H9 (cell line): ENCODE data around the gene EIF3K. TPM values are rescaled to one million over a fixed set of nuclear protein-coding genes. Genes with fewer than 3 reads are reported as not detected.

Experiments
- DNase-seq: peaks from one replicate; pipeline ENCODE4 v3.0.0-alpha.2; 2017
- H2AFZ ChIP-seq: one replicate; pipeline ENCODE4 v1.6.1; 2013; ENCODE audit warnings: mild to moderate bottlenecking, low read length, control low read depth, moderate library complexity
- H2AK5ac ChIP-seq: 2 replicates; pipeline ENCODE4 v1.6.1; 2013; ENCODE audit warnings: low read length, control low read depth, mixed read lengths; ENCODE audit not compliant: insufficient read length
- H2BK120ac ChIP-seq: one replicate; pipeline ENCODE4 v1.6.1; 2013; ENCODE audit warnings: low read depth, mild to moderate bottlenecking, low read length, control low read depth, inconsistent platforms; ENCODE audit not compliant: poor library complexity, severe bottlenecking
- H2BK12ac ChIP-seq: 2 replicates; pipeline ENCODE4 v1.6.1; 2013; ENCODE audit warnings: low read length, control low read depth, mixed read lengths, low read depth; ENCODE audit not compliant: insufficient read length
- H2BK15ac ChIP-seq: 2 replicates; pipeline ENCODE4 v1.6.1; 2013; ENCODE audit warnings: low read depth, low read length, control low read depth
- H2BK20ac ChIP-seq: one replicate; pipeline ENCODE4 v1.6.1; 2013; ENCODE audit warnings: low read depth, mild to moderate bottlenecking, low read length, control low read depth, inconsistent platforms; ENCODE audit not compliant: poor library complexity, severe bottlenecking
- H2BK5ac ChIP-seq: 2 replicates; pipeline ENCODE4 v1.6.1; 2013; ENCODE audit warnings: low read length, control low read depth, mixed read lengths; ENCODE audit not compliant: insufficient read length
- H3K14ac ChIP-seq: 2 replicates; pipeline ENCODE4 v1.6.1; 2013; ENCODE audit warnings: low read length, control low read depth; ENCODE audit not compliant: insufficient read depth
- H3K18ac ChIP-seq: 2 replicates; pipeline ENCODE4 v1.6.1; 2013; ENCODE audit warnings: low read depth, mild to moderate bottlenecking, mixed read lengths, low read length, control low read depth; ENCODE audit not compliant: insufficient read length
- H3K23ac ChIP-seq: 2 replicates; pipeline ENCODE4 v1.6.1; 2013; ENCODE audit warnings: low read length, control low read depth, mixed read lengths, low read depth; ENCODE audit not compliant: insufficient read length
- H3K23me2 ChIP-seq: 2 replicates; pipeline ENCODE4 v1.6.1; 2013; ENCODE audit warnings: low read depth, mild to moderate bottlenecking, mixed read lengths, low read length, control low read depth; ENCODE audit not compliant: insufficient read length, poor library complexity, severe bottlenecking
- H3K27ac ChIP-seq: 2 replicates; pipeline ENCODE4 v1.5.1; 2013; ENCODE audit warnings: low read length, control low read depth, mixed read lengths, low read depth; ENCODE audit not compliant: insufficient read length
- H3K27me3 ChIP-seq: 2 replicates; pipeline ENCODE4 v1.6.1; 2013; ENCODE audit warnings: low read length, control low read depth, inconsistent platforms; ENCODE audit not compliant: insufficient read depth
- H3K4ac ChIP-seq: 2 replicates; pipeline ENCODE4 v1.6.1; 2013; ENCODE audit warnings: low read depth, mild to moderate bottlenecking, control low read depth, inconsistent platforms, low read length, moderate library complexity
- H3K4me1 ChIP-seq: 2 replicates; pipeline ENCODE4 v1.6.1; 2013; ENCODE audit warnings: low read length, control low read depth, inconsistent platforms; ENCODE audit not compliant: insufficient read depth
- H3K4me2 ChIP-seq: 2 replicates; pipeline ENCODE4 v1.6.1; 2013; ENCODE audit warnings: low read length, control low read depth, mixed read lengths; ENCODE audit not compliant: insufficient read length, insufficient read depth
- H3K56ac ChIP-seq: 2 replicates; pipeline ENCODE4 v1.6.1; 2013; ENCODE audit warnings: low read depth, mild to moderate bottlenecking, mixed read lengths, low read length, control low read depth; ENCODE audit not compliant: insufficient read length
- H3K79me1 ChIP-seq: 2 replicates; pipeline ENCODE4 v1.6.1; 2013; ENCODE audit warnings: low read depth, mild to moderate bottlenecking, moderate library complexity, low read length, control low read depth, inconsistent platforms; ENCODE audit not compliant: insufficient read depth, poor library complexity, severe bottlenecking
- H3K79me2 ChIP-seq: 2 replicates; pipeline ENCODE4 v1.6.1; 2013; ENCODE audit warnings: low read length, control low read depth, inconsistent platforms; ENCODE audit not compliant: insufficient read depth
- H3K9ac ChIP-seq: 2 replicates; pipeline ENCODE4 v1.6.1; 2013; ENCODE audit warnings: low read length, control low read depth, mixed read lengths; ENCODE audit not compliant: insufficient read length; ENCODE audit errors: extremely low read depth
- H3K9me3 ChIP-seq: one replicate; pipeline ENCODE4 v1.6.1; 2013; ENCODE audit warnings: low read depth, low read length, inconsistent platforms; ENCODE audit not compliant: control insufficient read depth
- H3T11ph ChIP-seq: one replicate; pipeline ENCODE4 v1.6.1; 2013; ENCODE audit warnings: mild to moderate bottlenecking, low read length, control low read depth, inconsistent platforms
- H4K20me1 ChIP-seq: one replicate; pipeline ENCODE4 v1.6.1; 2013; ENCODE audit not compliant: control insufficient read depth, insufficient read length, insufficient read depth
- H4K5ac ChIP-seq: 2 replicates; pipeline ENCODE4 v1.6.1; 2013; ENCODE audit warnings: low read depth, mild to moderate bottlenecking, mixed read lengths, low read length, control low read depth; ENCODE audit not compliant: insufficient read length
- H4K8ac ChIP-seq: replicated peaks from 2 replicates; pipeline ENCODE4 v1.6.1; 2013; ENCODE audit warnings: low read length, control low read depth, mixed read lengths, low read depth; ENCODE audit not compliant: insufficient read length
- H4K91ac ChIP-seq: 2 replicates; pipeline ENCODE4 v1.6.1; 2013; ENCODE audit warnings: low read depth, mild to moderate bottlenecking, moderate library complexity, mixed read lengths, low read length, control low read depth; ENCODE audit not compliant: insufficient read length
- H3K27ac Mint-ChIP-seq, 3 experiments: 2 replicates in 2 of 3; 3 replicates in 1 of 3; pipeline ENCODE4 v1.8.0; 2020 to 2021; ENCODE audit warnings: mixed read lengths in 3 of 3, mild to moderate bottlenecking in 1 of 3, moderate library complexity in 1 of 3
- H3K27me3 Mint-ChIP-seq: 2 replicates; pipeline ENCODE4 v1.8.0; 2021; ENCODE audit warnings: low read depth, mild to moderate bottlenecking, moderate library complexity, mixed read lengths
- H3K36me3 Mint-ChIP-seq, 3 experiments: 2 replicates in 2 of 3; 3 replicates in 1 of 3; pipeline ENCODE4 v1.8.0; 2020 to 2021; ENCODE audit warnings: low read depth in 3 of 3, mixed read lengths in 3 of 3; ENCODE audit not compliant: insufficient read depth in 1 of 3
- H3K4me1 Mint-ChIP-seq, 2 experiments: 2 replicates each; pipeline ENCODE4 v1.8.0; 2020; ENCODE audit warnings: mixed read lengths in 2 of 2
- H3K4me3 Mint-ChIP-seq, 2 experiments: 2 replicates in 1 of 2; 3 replicates in 1 of 2; pipeline ENCODE4 v1.8.0; 2020 to 2021; ENCODE audit warnings: mild to moderate bottlenecking in 2 of 2, mixed read lengths in 2 of 2, moderate library complexity in 1 of 2
- H3K9me3 Mint-ChIP-seq, 2 experiments: 2 replicates in 1 of 2; 3 replicates in 1 of 2; pipeline ENCODE4 v1.8.0; 2020; ENCODE audit warnings: mild to moderate bottlenecking in 2 of 2, mixed read lengths in 2 of 2, moderate library complexity in 1 of 2
- CTCF ChIP-seq: fragments of 200-600 bp; sonication (generic); conservative IDR thresholded peaks from 3 replicates; pipeline ENCODE4 v1.8.0; 2021; ENCODE audit warnings: antibody characterized with exemption, mild to moderate bottlenecking
- WGBS: extraction: QIAGEN DNeasy Blood & Tissue Kit; methylation state at CpG from one replicate; pipeline ENCODE4 v1.1.7; 2013; ENCODE audit warnings: missing lambda C conversion rate, low lambda C conversion rate, mixed read lengths; ENCODE audit not compliant: insufficient read length; ENCODE audit errors: extremely low coverage; 5-methylcytosine and 5-hydroxymethylcytosine counted together
- total RNA-seq: library from RNA; stranded (reverse); gene quantifications from 2 replicates; pipeline ENCODE4 v1.2.1, GENCODE V29; 2021

EIF3K gene
- total RNA-seq, 1 experiment from 2014 or later: 345 TPM

DNA sequence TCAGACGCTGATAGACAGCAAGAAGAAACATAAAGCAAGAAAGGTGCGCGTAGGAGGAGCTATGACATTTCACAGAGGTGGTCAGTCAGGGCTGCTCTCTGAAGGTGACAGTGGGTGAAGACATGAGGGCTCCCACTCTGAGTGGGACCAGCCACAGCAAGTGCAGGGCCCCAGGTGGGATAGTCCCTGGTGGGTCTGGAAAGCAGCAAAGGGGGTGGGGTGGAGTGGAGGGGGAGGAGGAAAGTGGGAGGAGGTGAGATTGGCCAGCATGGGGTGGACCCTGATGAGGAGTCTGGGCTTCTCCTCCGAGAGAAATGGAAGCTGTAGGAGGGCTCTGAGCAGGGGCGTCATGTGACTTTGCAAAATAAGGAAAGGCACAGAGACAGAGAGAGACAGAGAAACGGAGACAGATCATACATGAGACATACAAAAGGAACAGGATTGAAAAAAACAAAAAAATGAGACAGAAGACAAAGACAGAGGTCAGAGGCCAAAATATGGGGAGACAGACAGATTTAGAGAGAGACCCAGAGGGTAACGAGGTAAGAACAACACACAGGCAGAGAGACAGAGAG, 3.9 kb upstream of the EIF3K start:
- Mint-ChIP-seq H3K27ac (peak overlapping the region; percentile 16 to 65 (median 36); a peak in 4 of 7 replicates), H3K4me1 (peaks cover 18 to 30% of the 10 kb centered on the region in 2 experiments), H3K9me3 (no peaks in the 10 kb centered on the region; a peak in 1 of 5 replicates), H3K36me3 (peaks cover 3 to 9% (median 3%) of the 10 kb centered on the region in 3 experiments; a peak in 6 of 7 replicates), H3K4me3 (no peak overlapping the region), H3K27me3 (peaks cover 6% of the 10 kb centered on the region)
- Histone ChIP-seq H3K23me2 (peaks cover 5% of the 10 kb centered on the region), H3K14ac (no peak overlapping the region), H3K27me3 (no peaks in the 10 kb centered on the region), H2AFZ (no peak overlapping the region), H2BK5ac (no peak overlapping the region), H2BK15ac (no peak overlapping the region), H4K20me1 (no peaks in the 10 kb centered on the region), H3K9ac (no peak overlapping the region), H2AK5ac (no peak overlapping the region), H2BK120ac (no peak overlapping the region), H3K4me1 (peaks cover 4% of the 10 kb centered on the region; the same call in 1 of the 2 replicates), H3K27ac (no peak overlapping the region), H3K4ac (no peak overlapping the region), H2BK20ac (no peak overlapping the region), H4K91ac (no peak overlapping the region), H3K23ac (no peak overlapping the region), H4K8ac (no peak overlapping the region), H4K5ac (no peak overlapping the region), H2BK12ac (no peak overlapping the region), H3K79me1 (peaks cover 3% of the 10 kb centered on the region), H3K4me2 (no peak overlapping the region), H3T11ph (no peak overlapping the region), H3K9me3 (no peaks in the 10 kb centered on the region), H3K56ac (no peak overlapping the region), H3K18ac (no peak overlapping the region), H3K79me2 (peaks cover 4% of the 10 kb centered on the region; the same call in 1 of the 2 replicates)
- no peak for TF ChIP-seq CTCF
- DNase-seq: no peak
- WGBS: no CpG with 5 or more reads among the region's 7 CpGs
